Measurements from ENCODE around the gene JPH2. TPM values are rescaled to one million over a fixed set of nuclear protein-coding genes. Genes with fewer than 3 reads are reported as not detected.

The JPH2 gene
- total and polyA plus RNA-seq, 9 donors, result 0.48 to 27.4 (median 3.0) TPM

DNA sequence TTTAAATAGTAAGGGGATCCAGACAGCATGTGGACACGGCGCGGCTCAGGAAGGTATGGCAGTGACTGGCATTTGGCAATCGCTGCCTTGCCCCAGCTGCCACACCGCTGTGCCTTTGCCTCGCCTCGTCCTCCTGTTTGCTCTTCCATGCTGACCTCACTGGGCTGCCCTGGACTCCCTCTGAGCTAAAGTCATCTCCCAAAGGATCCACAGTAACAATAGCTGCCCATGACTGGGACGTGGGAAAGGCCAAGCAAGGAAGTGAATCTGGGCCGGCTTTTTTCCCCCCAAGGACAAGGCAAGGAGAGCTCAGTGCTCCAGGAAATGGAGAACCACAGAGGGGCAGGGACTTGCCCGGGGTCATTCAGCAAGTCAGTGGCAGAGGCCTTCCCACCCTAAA, 48.1 kb downstream of the JPH2 start:
- H3K9me3 ChIP-seq, result no peaks in the 10 kb centered on the region
- no peaks in the 10 kb centered on the region for H3K27me3 ChIP-seq
- TF ChIP-seq EP300 (IDR thresholded peaks at IDR 0.05), result no peak
- no peak for TF ChIP-seq POLR2A (IDR thresholded peaks at IDR 0.05)
- TF ChIP-seq, protein P1, sequence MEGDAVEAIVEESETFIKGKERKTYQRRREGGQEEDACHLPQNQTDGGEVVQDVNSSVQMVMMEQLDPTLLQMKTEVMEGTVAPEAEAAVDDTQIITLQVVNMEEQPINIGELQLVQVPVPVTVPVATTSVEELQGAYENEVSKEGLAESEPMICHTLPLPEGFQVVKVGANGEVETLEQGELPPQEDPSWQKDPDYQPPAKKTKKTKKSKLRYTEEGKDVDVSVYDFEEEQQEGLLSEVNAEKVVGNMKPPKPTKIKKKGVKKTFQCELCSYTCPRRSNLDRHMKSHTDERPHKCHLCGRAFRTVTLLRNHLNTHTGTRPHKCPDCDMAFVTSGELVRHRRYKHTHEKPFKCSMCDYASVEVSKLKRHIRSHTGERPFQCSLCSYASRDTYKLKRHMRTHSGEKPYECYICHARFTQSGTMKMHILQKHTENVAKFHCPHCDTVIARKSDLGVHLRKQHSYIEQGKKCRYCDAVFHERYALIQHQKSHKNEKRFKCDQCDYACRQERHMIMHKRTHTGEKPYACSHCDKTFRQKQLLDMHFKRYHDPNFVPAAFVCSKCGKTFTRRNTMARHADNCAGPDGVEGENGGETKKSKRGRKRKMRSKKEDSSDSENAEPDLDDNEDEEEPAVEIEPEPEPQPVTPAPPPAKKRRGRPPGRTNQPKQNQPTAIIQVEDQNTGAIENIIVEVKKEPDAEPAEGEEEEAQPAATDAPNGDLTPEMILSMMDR (IDR thresholded peaks at IDR 0.05), result no peak
- no peak overlapping the region for H3K27ac ChIP-seq
- intact Hi-C loops (cut with DNase I), result loop anchor here in 1 of 4 donors (5.0 kb wide), 1 partner anchor 48 kb away; the partner anchor contains the start of gene JPH2
- WGBS, 3 donors, result 74 to 78% (median 75%) methylated on average over 10 of the region's 10 CpGs
- H3K4me3 ChIP-seq, result no peak overlapping the region
- H3K4me1 ChIP-seq (ENCODE audit: insufficient read depth), result no peaks in the 10 kb centered on the region
- DNase-seq, result no peak
- no peaks in the 10 kb centered on the region for H3K36me3 ChIP-seq

DNA sequence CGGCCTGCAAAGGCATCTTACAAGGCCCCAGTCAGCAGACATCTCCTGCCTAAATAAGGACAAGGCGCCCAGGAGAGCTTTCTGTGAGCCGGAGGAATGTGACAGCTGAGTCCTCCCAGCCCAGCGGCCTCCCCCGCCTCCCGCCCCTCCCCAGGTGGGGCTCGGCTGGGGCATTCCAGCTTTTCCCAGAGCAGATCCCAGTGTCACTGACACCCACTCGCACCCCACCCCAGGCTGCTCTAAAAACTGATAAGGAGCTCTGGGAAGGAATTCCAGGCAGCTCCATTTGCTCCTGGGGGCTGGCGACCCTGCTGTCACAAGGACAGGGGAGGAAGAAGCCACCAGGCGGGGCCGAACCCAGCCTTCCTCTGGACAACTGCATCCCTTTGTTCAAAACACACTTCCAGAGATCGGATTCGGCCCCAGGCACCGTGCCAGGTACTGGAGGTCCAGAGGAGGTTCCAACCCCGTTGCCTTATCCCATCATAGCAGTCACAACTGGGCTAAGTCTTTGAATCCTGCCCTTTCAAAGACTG, 49.7 kb downstream of the JPH2 start:
- 5 to 9% (median 5%) methylated on average over 15 of the region's 15 CpGs for WGBS, 3 donors
- no peaks in the 10 kb centered on the region for H3K4me1 ChIP-seq (ENCODE audit: insufficient read depth)
- no peaks in the 10 kb centered on the region for H3K9me3 ChIP-seq
- no peaks in the 10 kb centered on the region for H3K27me3 ChIP-seq
- peak in 4 of 5 donors; percentile 25 to 65 (median 30) for DNase-seq
- intact Hi-C loops (cut with DNase I), result loop anchor here in 1 of 4 donors (5.0 kb wide), 1 partner anchor 50 kb away; the partner anchor contains the start of gene JPH2
- TF ChIP-seq EP300 (IDR thresholded peaks at IDR 0.05), result no peak
- no peak for TF ChIP-seq POLR2A (IDR thresholded peaks at IDR 0.05)
- TF ChIP-seq, protein P1 (IDR thresholded peaks at IDR 0.05), result no peak
- no peak overlapping the region for H3K27ac ChIP-seq
- H3K4me3 ChIP-seq, result peak overlapping the region; percentile 12
- no peaks in the 10 kb centered on the region for H3K36me3 ChIP-seq

DNA sequence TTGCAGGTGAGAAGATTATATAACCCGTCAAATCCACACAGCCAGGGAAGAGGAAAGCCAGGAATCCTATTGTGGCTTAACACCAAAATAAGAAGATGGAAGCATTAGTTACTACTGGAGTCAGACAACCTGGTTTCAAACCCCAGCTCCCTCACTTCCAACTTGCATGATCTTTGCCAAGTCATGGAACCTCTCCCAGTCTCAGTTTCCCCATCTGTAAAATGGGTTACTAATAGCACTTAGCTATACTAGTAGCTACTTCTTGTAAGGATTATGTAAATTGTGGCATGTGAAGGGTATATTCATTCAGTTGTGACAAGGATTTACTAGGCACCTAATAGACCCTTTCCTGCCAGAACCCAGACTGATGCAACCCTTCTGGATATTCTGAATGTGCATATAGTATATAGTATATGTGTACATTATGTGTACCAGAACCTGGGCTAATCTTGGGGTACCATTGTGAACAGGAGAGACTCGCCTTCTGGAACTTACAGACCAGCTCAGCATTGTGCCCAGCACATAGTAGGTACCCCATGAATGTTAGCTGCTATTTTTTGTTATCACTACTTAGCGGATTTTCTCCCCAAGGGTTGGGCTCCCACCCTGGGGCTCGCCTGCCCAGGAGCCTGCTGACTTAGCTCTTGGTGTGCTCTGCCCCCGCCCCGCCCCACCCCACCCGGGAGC, 50.3 kb downstream of the JPH2 start:
- intact Hi-C loops (cut with DNase I), result loop anchor here in 1 of 4 donors (5.0 kb wide), 1 partner anchor 51 kb away; the partner anchor contains the start of gene JPH2
- Histone ChIP-seq H3K27ac (no peak overlapping the region), H3K4me3 (no peak overlapping the region), H3K27me3 (no peaks in the 10 kb centered on the region), H3K36me3 (no peaks in the 10 kb centered on the region), H3K4me1 (ENCODE audit: insufficient read depth) (no peaks in the 10 kb centered on the region), H3K9me3 (no peaks in the 10 kb centered on the region)
- no peak for DNase-seq
- TF ChIP-seq EP300 (IDR thresholded peaks at IDR 0.05) (no peak), POLR2A (IDR thresholded peaks at IDR 0.05) (no peak)
- TF ChIP-seq, protein P1 (IDR thresholded peaks at IDR 0.05), result no peak
- 32 to 40% (median 35%) methylated on average over 7 of the region's 7 CpGs for WGBS, 3 donors

DNA sequence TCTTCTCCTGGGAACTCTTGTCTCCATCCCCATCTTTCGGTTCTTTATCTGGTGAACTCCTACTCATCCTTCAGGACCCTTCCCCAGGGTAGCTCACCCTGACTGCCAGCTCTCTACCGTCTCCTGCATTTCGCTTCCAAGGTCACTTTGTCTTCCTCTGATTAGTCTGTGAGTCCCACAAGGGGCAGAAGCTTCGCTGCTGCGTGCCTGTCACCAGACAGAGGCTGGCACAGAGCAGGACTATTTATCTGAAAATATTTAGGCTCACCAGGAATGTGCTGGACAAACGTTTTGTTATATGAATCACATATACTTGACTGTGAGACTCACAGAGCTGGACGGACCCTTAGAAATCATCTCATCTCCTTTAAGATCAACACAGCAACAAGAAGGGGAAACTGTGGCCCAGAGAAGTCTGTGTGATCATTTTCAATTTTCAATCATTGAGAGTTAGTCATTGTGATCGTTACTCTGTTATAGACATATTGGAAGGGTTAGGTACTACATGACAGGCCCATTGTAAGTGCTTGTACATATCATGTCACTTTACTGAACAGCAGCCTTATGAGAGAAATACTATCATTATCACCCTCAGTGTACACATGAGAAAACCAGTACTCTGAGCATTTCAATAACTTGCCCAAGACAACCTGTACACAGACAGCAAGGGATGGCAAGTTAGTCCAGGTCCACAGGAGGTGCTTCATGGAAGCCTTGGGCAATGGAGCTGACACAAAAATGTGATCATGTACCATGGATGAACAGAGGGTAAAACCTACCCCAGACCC, 51.4 kb downstream of the JPH2 start:
- Histone ChIP-seq H3K4me3 (no peak overlapping the region), H3K27ac (no peak overlapping the region), H3K36me3 (no peaks in the 10 kb centered on the region), H3K9me3 (no peaks in the 10 kb centered on the region), H3K4me1 (ENCODE audit: insufficient read depth) (no peaks in the 10 kb centered on the region), H3K27me3 (no peaks in the 10 kb centered on the region)
- 65 to 66% (median 66%) methylated on average over 8 of the region's 8 CpGs for WGBS, 3 donors
- no peak for DNase-seq
- TF ChIP-seq, protein P1 (IDR thresholded peaks at IDR 0.05), result no peak
- TF ChIP-seq POLR2A (IDR thresholded peaks at IDR 0.05) (no peak), EP300 (IDR thresholded peaks at IDR 0.05) (no peak)
- intact Hi-C loops (cut with DNase I), result loop anchor here in 1 of 4 donors (5.0 kb wide), 1 partner anchor 52 kb away; the partner anchor contains the start of gene JPH2
